CD4-positive, alpha-beta T cell treated with Interleukin-10 for 1 hour (primary cell): ENCODE results near the gene LRP6.

Experiments
- DNase-seq: peaks from one replicate; pipeline ENCODE4 v3.0.0-alpha.2; 2020

LRP6 gene

DNA sequence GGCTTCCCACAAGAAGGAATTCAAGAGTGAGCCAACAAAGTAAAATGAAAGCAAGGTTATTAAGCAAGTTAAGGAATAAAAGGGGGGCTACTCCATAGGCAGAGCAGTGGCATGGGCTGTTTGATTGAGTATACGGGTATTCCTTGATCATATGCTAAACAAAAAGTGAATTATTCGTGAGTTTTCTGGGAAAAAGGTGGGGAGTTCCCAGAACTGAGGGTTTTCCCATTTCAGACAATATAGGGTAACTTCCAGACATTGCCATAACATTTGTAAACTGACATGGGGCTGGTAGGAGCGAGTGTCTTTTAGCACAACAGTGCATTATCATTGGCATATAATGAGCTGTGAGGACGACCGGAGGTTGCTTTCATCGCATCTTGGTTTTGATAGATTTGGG is 198.1 kb downstream of the LRP6 start:
- no peak for DNase-seq
